ENCODE results near the gene KLHL2. TPM values are rescaled to one million over a fixed set of nuclear protein-coding genes. Genes with fewer than 3 reads are reported as not detected.

KLHL2 gene
- polyA plus RNA-seq, 3 donors, result 6.9 to 22.6 (median 11.1) TPM

DNA sequence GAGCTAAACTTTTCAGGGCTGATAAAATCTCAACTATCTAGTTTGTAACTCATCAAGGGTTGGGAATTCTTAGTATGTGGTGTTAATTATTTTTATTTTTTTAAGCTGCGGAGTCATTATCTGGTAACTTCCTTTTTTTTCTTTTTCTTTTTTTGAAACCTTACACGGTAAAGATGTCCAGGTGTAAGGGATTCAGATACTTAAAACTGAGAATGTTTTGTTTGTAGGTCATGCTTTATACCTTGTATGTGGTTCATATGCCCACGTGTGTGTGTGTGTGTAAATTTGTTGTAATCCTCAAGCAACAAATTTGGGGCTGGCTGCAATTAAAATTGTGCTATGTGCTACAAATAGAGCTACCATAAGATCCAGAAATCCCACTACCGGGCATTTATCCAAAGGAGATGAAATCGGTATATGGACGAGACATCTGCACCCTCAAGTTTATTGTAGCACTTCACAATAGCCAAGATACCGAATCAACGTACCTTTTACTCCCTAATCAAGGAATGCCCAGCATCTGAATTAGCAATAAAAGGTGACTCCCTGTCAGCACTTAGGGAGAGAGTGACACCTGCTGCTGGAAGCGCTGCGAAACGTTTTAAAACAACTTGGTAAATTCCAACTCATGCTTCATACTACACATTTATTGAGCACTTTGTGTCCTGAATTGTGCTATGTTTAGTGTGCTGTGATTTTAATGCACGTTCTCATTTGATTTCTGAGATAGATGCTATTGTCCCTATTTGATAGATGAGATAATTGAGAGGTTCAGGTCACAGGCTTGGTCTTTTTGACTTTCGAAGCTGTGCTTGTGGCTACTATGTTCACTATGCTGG, 136.2 kb downstream of the KLHL2 start:
- Mint-ChIP-seq H3K27ac (no peak overlapping the region), H3K4me3 (no peak overlapping the region), H3K4me1 (no peaks in the 10 kb centered on the region), H3K36me3 (peaks cover 26 to 41% of the 10 kb centered on the region in 2 donors), H3K9me3 (no peaks in the 10 kb centered on the region), H3K27me3 (ENCODE audit: low read depth in 3 of 3) (peaks cover 0 to 4% (median 0%) of the 10 kb centered on the region in 3 donors)
- intact Hi-C loops (cut with micrococcal nuclease), result loop anchor here in 1 of 2 donors (10.0 kb wide), 1 partner anchor 219 kb away; no protein-coding TSS in a partner anchor
- Histone ChIP-seq H3K4me2 (replicated peaks; ENCODE audit: extremely low read depth, low read length, poor library complexity, severe bottlenecking) (no peak overlapping the region), H3K79me2 (ENCODE audit: insufficient read depth, low read length) (no peaks in the 10 kb centered on the region), H4K20me1 (ENCODE audit: insufficient read depth, low read length) (no peaks in the 10 kb centered on the region), H3K36me3 (replicated peaks in 1 of 2; ENCODE audit: control insufficient read depth in 1 of 2, insufficient read depth in 2 of 2, low read length in 2 of 2) (peaks cover 36 to 50% of the 10 kb centered on the region in 2 donors), H3K9me3 (replicated peaks in 1 of 2; ENCODE audit: control insufficient read depth in 1 of 2, insufficient read depth in 1 of 2, low read length in 2 of 2) (no peaks in the 10 kb centered on the region), H3K27ac (ENCODE audit: low read depth in 1 of 2, low read length in 2 of 2) (no peak overlapping the region), H2AFZ (ENCODE audit: insufficient read depth, low read depth, low read length, poor library complexity, severe bottlenecking) (no peak overlapping the region), H3K27me3 (ENCODE audit: control insufficient read depth in 2 of 2, insufficient read depth in 2 of 2, low read length in 2 of 2) (no peaks in the 10 kb centered on the region), H3K4me1 (ENCODE audit: control insufficient read depth in 1 of 2, insufficient read depth in 2 of 2, low read length in 2 of 2) (no peaks in the 10 kb centered on the region), H3K4me3 (replicated peaks in 1 of 3; ENCODE audit: low read depth in 2 of 3, low read length in 3 of 3) (no peak overlapping the region), H3K9ac (ENCODE audit: insufficient read depth, low read length, poor library complexity, severe bottlenecking) (no peak overlapping the region)
- 96% methylated on average over 6 of the region's 13 CpGs for WGBS (ENCODE audit: insufficient coverage)
- peak in 1 of 3 donors; percentile 15 for DNase-seq
- TF ChIP-seq, protein P1, sequence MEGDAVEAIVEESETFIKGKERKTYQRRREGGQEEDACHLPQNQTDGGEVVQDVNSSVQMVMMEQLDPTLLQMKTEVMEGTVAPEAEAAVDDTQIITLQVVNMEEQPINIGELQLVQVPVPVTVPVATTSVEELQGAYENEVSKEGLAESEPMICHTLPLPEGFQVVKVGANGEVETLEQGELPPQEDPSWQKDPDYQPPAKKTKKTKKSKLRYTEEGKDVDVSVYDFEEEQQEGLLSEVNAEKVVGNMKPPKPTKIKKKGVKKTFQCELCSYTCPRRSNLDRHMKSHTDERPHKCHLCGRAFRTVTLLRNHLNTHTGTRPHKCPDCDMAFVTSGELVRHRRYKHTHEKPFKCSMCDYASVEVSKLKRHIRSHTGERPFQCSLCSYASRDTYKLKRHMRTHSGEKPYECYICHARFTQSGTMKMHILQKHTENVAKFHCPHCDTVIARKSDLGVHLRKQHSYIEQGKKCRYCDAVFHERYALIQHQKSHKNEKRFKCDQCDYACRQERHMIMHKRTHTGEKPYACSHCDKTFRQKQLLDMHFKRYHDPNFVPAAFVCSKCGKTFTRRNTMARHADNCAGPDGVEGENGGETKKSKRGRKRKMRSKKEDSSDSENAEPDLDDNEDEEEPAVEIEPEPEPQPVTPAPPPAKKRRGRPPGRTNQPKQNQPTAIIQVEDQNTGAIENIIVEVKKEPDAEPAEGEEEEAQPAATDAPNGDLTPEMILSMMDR (IDR thresholded peaks at IDR 0.05), result peak; percentile 27

DNA sequence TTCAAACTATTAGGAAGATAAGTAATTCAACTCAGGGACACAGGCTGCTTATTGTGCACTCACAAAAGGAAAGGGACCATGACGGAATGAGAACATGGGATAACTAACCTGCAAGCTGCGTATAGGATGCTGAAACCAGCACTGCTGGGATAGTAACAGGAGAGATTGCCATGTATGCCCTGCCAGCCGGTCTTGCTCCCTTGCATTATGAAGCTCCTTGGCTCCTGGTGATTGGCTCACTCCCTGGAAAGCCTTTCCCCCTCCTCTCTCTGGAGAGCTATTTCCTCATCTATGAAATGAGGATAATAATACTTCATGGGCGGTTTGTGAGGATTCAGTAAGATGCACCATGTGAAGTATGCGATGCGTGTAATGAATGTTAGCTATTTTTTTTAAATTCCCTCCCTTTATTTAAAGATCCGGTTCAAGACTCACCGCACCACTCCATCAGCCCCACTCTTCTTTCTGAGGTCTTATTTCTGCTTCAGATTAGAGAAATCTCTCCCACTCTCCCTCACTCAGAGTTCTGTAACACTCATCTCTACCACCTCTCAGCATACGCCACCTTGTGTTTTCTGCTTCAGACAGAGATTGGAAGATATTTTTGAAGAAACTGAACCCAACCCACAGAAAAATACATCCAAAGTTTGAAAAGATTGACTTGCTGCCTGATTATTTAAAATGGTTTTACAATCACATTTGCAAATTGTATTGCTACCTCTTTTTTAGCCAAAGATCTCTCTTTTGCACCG, 138.5 kb downstream of the KLHL2 start:
- intact Hi-C loops (cut with micrococcal nuclease), result loop anchor here in 1 of 2 donors (10.0 kb wide), 1 partner anchor 221 kb away; no protein-coding TSS in a partner anchor
- Mint-ChIP-seq H3K36me3 (peaks cover 14 to 20% of the 10 kb centered on the region in 2 donors), H3K4me1 (peaks cover 4% of the 10 kb centered on the region), H3K9me3 (peaks cover 0 to under 1% (median 0%) of the 10 kb centered on the region in 7 donors), H3K4me3 (no peak overlapping the region), H3K27ac (no peak overlapping the region), H3K27me3 (ENCODE audit: low read depth in 3 of 3) (peaks cover 0 to 4% (median 0%) of the 10 kb centered on the region in 3 donors)
- Histone ChIP-seq H3K9me3 (replicated peaks in 1 of 2; ENCODE audit: control insufficient read depth in 1 of 2, insufficient read depth in 1 of 2, low read length in 2 of 2) (no peaks in the 10 kb centered on the region), H3K36me3 (replicated peaks in 1 of 2; ENCODE audit: control insufficient read depth in 1 of 2, insufficient read depth in 2 of 2, low read length in 2 of 2) (peaks cover 15 to 27% of the 10 kb centered on the region in 2 donors), H3K4me3 (replicated peaks in 1 of 3; ENCODE audit: low read depth in 2 of 3, low read length in 3 of 3) (no peak overlapping the region), H3K4me1 (ENCODE audit: control insufficient read depth in 1 of 2, insufficient read depth in 2 of 2, low read length in 2 of 2) (no peaks in the 10 kb centered on the region), H3K79me2 (ENCODE audit: insufficient read depth, low read length) (no peaks in the 10 kb centered on the region), H3K4me2 (replicated peaks; ENCODE audit: extremely low read depth, low read length, poor library complexity, severe bottlenecking) (no peak overlapping the region), H2AFZ (ENCODE audit: insufficient read depth, low read depth, low read length, poor library complexity, severe bottlenecking) (no peak overlapping the region), H3K27ac (ENCODE audit: low read depth in 1 of 2, low read length in 2 of 2) (no peak overlapping the region), H4K20me1 (ENCODE audit: insufficient read depth, low read length) (no peaks in the 10 kb centered on the region), H3K9ac (ENCODE audit: insufficient read depth, low read length, poor library complexity, severe bottlenecking) (no peak overlapping the region), H3K27me3 (ENCODE audit: control insufficient read depth in 2 of 2, insufficient read depth in 2 of 2, low read length in 2 of 2) (no peaks in the 10 kb centered on the region)
- DNase-seq, result no peak
- 96% methylated on average over 4 of the region's 10 CpGs for WGBS (ENCODE audit: insufficient coverage)
- TF ChIP-seq, protein P1 (IDR thresholded peaks at IDR 0.05), result no peak
